ENCODE results near the gene NTM. TPM values are rescaled to one million over a fixed set of nuclear protein-coding genes. Genes with fewer than 3 reads are reported as not detected.

NTM gene
- polyA plus RNA-seq, 1 donor: 10.4 TPM

DNA sequence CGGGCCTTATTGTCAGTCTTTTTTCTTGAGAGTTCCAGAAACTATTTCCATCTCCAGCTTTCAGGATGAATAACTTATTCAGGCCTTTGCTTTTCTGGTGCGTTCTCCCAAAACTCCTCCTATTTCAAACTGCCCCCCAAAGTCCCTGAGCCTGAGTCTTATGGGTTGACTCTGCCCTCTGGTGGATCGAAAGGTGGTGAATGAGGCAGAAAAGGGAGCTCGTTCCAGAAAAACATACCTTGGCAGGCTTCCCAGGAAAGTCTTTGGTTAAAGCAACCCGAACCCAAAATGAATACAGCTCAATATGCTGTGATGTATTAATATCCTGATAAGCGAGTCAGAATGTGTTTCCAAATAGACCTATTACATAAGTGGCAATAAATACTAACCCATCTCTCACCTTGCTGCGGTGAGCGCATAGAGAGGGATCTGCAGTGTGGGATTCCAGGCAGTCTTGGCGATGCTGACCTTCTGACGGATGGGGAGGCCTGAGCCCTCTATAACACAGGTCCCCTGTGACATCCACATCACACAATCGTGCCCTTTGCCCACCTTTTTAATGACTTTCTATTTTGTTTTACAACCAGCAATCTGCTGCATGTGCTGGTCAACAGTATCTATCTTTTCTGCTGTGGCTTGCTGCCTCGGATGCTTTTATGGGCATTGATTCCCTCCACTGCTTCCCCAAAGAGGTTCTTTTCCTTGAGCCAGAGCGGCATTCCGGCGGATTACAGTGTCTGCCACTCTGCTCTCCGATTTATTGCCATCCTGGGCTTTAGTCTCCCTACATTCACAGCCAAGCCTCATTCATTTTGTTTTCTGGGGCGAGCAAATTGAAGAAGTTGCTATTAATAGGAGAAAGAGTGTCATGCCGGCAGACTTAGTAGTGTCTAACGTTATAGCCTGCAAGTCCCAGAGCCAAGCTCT, 756.8 kb downstream of the NTM start:
- peak; percentile 87 for DNase-seq

DNA sequence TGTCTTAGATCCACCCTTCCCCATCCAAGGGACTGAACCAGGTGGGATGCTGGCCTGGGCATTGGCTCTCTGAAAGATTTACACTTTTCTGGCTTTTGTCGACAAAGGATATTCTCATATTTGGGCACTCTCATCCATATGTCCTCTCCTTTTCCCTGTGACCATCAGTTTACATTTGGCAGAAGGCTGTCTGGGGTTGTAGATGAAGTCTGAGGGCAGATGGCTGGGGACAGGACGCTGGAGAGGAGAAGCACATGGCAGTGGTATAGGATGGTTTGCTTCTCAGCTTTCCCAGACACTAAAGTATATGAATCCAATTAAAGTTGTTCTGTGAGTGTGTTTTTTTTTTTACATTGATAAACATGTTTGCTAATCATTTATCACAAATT, 757.5 kb downstream of the NTM start:
- no peak for DNase-seq

- DNase-seq: peak; percentile 6
Measured at GRCh38 chr11:132131047-132131446, 760.6 kb downstream of the NTM start.

DNA sequence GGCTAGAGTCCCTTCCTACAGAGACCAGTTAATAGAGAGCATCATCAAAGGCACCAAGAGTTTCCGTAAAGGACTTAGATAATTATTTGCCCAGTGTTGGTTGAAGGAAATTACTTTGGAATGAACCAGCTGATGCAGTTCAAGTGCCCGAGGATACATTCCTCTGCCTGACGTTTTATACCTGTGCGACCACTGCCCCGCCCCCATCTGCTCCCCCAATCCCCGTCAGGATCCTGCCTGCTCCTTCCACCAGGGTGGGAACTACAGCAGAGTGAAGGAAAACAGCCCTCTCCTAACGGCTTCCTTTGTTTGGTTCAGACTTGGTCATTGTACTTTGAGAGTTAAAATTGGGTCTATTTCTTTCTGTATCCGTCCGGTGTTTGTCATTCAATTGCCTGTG, 761.5 kb downstream of the NTM start:
- no peak for DNase-seq

DNA sequence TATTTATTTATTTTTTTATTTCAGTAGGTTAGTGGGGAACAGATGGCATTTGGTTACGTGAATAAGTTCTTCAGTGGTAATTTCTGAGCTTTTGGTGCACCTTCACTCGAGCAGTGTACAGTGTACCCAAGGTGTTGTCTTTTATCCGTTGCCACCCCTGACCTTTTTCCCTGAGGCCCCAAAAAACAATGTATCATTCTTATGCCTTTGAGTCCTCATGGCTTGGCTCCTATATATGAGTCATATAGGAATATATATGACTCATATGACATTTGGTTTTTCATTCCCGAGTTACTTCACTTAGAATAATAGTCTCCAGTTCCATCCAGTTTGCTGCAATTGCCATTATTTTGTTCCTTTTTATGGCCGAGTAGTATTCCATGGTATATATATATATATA, 763.9 kb downstream of the NTM start:
- DNase-seq: no peak

DNA sequence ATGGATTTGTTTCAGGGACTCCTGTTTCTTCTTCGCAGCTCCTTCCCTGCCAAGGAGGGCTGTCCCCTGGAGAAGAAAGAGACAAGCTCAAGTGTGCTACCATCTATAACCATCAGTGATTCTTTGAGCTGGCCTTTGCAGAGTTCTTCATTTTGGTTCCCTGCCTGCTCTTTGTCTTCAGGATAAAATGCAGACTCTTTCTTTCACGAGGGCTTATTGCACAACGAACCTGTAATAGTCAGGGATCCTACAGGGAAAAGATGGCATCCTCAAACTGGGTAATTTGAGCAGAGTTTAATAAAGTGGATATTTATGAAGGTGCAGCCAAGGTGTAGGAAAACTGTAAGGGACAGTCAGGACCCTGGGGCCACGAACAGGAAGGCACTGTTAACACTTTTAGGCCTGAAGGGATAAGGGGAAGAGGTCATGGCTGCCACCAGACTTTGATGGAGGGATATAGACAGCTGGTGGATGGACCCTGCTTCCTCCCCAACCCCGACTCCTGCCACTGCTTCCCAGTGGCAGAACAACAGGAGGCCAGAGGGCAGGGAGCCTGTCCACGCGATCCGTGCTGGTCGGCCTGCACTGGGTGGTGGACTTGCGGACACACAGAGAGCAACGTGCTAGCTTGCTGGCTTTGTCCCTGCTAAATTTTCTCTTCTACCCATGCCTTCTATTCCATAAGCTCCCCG, 767.0 kb downstream of the NTM start:
- no peak for DNase-seq

DNA sequence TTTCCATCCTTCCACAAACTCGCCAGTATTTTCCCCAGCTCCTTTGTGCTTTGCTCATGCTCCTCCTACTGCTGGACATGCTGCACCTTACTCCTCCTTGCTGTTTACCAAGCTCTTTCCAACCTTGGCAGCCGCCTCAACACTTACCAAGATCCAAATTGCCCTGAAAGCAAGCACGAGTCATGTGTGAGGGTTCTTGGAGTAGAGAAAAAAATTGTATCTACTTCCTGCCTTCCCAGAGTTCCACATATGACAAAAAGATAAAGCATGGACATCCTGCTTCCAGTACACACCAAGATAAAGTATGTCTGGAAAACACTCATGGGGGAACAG, 767.5 kb downstream of the NTM start:
- no peak for DNase-seq

DNA sequence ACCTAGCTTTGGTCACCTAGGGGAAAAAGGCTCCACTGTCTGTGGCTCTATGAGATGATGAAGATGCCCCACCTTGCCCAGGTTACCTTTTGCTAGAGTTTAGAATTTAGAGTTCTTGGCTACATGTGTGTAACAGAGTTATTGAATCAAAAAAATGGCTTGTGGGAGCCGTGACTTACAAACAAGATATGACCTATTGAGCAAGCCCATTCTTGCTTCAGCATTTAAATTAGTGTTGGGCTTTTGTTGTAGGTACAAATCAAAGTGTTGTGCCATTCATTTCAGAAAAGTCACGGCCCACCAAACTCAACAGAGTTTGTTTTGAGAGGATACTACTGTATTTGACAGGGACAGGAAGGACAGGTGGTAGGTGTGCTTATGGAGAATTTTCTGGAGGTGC, 768.8 kb downstream of the NTM start:
- DNase-seq: no peak

GRCh38 chr11:132140056-132140455, 769.6 kb downstream of the NTM start:
- DNase-seq: no peak

GRCh38 chr11:132142121-132142520, 771.7 kb downstream of the NTM start:
- DNase-seq: no peak

- no peak for DNase-seq
Measured at GRCh38 chr11:132142554-132142953, 772.1 kb downstream of the NTM start.

- DNase-seq: no peak
Measured at GRCh38 chr11:132147464-132147863, 777.0 kb downstream of the NTM start.

- DNase-seq: no peak
Measured at GRCh38 chr11:132154781-132155180, 784.4 kb downstream of the NTM start.

DNA sequence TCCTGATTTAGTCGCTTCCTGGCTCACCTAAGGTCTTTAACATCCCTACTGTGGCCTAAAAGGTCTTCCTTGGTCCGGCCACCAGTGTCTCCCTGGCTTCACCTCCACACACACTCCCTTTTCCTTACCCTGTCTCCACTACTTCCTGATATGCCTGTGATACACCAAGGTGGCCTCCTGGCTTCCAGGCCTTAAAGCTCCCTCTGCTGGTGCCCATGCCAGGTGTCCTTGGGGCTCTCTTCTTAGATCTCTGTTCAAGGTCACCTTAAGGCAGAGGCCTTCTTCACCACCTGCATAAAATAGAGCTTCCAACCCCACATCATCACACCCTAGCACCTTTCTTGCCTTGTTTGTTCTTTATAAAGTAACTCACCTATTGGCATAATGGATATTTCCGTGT, 787.7 kb downstream of the NTM start:
- DNase-seq: no peak

- DNase-seq: no peak
Measured at GRCh38 chr11:132158696-132159095, 788.3 kb downstream of the NTM start.

DNA sequence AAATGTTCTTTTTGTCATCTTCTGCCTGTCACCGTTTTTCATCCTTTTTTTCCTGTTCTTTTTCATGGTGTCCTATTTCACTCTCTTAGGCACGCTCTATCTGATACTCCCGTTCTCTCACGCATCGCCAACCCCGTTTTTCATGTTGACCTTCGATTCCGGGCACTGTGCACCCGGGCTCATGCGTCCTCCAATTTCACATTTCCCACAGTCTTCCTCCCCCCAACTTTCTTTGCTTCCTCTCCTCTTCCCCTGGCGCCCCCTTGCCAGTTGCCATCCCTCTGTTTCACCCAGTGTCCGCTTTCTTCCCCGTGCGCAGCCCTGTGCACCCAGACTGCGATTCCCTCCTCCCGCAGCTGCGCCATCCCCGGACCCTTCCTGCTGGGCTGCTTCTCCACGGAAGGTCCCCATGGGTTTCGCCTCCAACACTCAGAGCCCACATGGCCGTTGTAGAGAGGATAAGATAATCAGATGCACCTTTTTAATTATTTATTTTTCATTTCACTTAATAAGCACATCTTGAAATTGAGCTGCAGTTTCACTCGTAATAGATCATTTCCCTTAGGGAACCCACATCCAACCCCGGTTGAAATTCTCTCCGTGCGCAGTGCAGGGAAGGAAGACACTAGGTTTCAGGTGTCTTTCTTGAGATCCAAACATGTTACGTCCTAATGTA, 791.1 kb downstream of the NTM start:
- DNase-seq: no peak

- DNase-seq: no peak
Measured at GRCh38 chr11:132168344-132168981, 798.0 kb downstream of the NTM start.

DNA sequence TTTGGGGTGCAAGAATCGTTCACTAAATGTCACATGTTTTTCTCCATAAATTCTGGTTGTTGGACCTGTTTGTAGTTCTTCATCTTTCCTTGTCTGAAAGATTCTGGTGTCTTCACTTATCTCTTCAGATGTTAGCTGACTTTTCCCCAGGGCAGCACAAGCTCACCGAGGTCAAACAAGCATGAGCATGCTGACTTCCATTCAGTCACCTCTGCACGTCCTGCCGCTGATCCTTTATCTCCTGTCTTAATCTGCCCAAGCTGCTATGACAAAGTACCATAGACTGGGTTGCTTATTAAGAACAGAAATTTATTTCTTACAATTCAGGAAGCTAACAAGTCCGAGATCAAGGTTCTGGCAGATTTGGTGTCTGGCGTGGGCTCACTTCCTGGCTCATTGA, 800.6 kb downstream of the NTM start:
- no peak for DNase-seq

- no peak for DNase-seq
Measured at GRCh38 chr11:132174362-132175255, 804.2 kb downstream of the NTM start.

- peak; percentile 43 for DNase-seq
Measured at GRCh38 chr11:132177106-132177505, 806.7 kb downstream of the NTM start.

GRCh38 chr11:132184079-132184478, 813.7 kb downstream of the NTM start:
- DNase-seq: no peak
